UCSD-AML1 (cell line): ENCODE measurements around the gene PIK3CG.
"Not testable (repeated sequence)": the region's sequence is repeated elsewhere in the genome, so short reads cannot be mapped to it uniquely, and the experiment has no call there.

Experiments
- DNase-seq: peaks from one replicate; lab custom pipeline; 2025; ENCODE audit not compliant: unreplicated experiment; lab: John Stamatoyannopoulos, UW

PIK3CG gene

GRCh38 chr7:106885652-106886051 lies 20.6 kb downstream of the PIK3CG start:
- no peak for DNase-seq

GRCh38 chr7:106887421-106887820 lies 22.3 kb downstream of the PIK3CG start:
- no peak for DNase-seq

- no peak for DNase-seq
These were observed 23.1 kb downstream of the PIK3CG start for GRCh38 chr7:106888204-106888603.

- no peak for DNase-seq
These were observed 25.9 kb downstream of the PIK3CG start for GRCh38 chr7:106890952-106891351.

GRCh38 chr7:106891548-106892410 lies 26.7 kb downstream of the PIK3CG start:
- peak; percentile 10 for DNase-seq

GRCh38 chr7:106893591-106893990 lies 28.5 kb downstream of the PIK3CG start:
- DNase-seq = no peak

GRCh38 chr7:106895246-106895864 lies 30.3 kb downstream of the PIK3CG start:
- DNase-seq = peak; percentile 38

GRCh38 chr7:106896231-106896630 lies 31.1 kb downstream of the PIK3CG start:
- DNase-seq = no peak

GRCh38 chr7:106897553-106897952 lies 32.5 kb downstream of the PIK3CG start:
- DNase-seq = not testable (repeated sequence)

GRCh38 chr7:106898967-106899366 lies 33.9 kb downstream of the PIK3CG start:
- DNase-seq = not testable (repeated sequence)

GRCh38 chr7:106901828-106902441 lies 36.9 kb downstream of the PIK3CG start:
- no peak for DNase-seq

GRCh38 chr7:106905734-106906133 lies 40.7 kb downstream of the PIK3CG start:
- no peak for DNase-seq

- DNase-seq = no peak
These were observed 46.9 kb downstream of the PIK3CG start for GRCh38 chr7:106911959-106912358.

- no peak for DNase-seq
These were observed 49.0 kb downstream of the PIK3CG start for GRCh38 chr7:106914018-106914607.

GRCh38 chr7:106915407-106915806 lies 50.3 kb downstream of the PIK3CG start:
- DNase-seq = no peak

- no peak for DNase-seq
These were observed 50.8 kb downstream of the PIK3CG start for GRCh38 chr7:106915873-106916272.

- no peak for DNase-seq
These were observed 51.6 kb downstream of the PIK3CG start for GRCh38 chr7:106916679-106917078.

GRCh38 chr7:106918991-106919390 lies 53.9 kb downstream of the PIK3CG start:
- DNase-seq = no peak

GRCh38 chr7:106924468-106924867 lies 59.4 kb downstream of the PIK3CG start:
- DNase-seq = not testable (repeated sequence)

- no peak for DNase-seq
These were observed 61.8 kb downstream of the PIK3CG start for GRCh38 chr7:106926892-106927291.

- no peak for DNase-seq
These were observed 62.5 kb downstream of the PIK3CG start for GRCh38 chr7:106927536-106927935.

- DNase-seq = not testable (repeated sequence)
These were observed 64.5 kb downstream of the PIK3CG start for GRCh38 chr7:106929616-106930015.
